Measurements from ENCODE around the gene SH3RF3.

SH3RF3 gene

DNA sequence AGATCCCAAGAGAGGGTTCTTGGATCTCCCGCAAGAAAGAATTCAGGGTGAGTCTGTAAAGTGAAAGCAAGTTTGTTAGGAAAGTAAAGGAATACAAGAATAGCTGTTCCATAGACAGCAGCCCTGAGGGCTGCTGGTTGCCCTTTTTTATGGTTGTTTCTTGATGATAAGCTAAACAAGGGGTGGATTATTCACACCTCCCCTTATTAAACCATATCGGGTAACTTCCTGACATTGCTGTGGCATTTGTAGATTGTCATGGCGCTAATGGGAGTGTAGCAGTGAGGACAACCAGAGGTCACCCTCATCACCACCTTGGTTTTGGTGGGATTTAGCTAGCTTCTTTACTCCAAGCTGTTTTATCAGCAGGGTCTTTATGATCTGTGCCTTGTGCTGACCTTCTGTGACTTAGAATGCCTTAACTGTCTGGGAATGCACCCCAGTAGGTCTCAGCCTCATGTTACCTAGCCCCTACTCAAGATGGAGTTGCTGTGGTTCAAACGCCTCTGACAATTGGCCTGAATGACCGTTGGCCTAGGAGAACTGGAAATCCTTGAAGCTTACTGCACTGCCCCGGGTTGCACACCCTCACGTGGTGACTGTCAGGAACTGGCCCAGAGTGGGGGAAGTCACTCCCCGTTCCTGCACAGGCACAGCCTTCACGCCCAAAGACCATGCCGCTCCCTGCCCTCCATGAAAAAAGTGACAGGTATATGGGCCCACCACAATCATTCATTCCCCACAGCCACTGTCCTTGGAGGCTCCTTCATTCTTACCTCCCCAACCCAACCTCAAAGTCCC is 347.8 kb downstream of the SH3RF3 start:
- DNase-seq (ENCODE audit: low read depth), result no peak

DNA sequence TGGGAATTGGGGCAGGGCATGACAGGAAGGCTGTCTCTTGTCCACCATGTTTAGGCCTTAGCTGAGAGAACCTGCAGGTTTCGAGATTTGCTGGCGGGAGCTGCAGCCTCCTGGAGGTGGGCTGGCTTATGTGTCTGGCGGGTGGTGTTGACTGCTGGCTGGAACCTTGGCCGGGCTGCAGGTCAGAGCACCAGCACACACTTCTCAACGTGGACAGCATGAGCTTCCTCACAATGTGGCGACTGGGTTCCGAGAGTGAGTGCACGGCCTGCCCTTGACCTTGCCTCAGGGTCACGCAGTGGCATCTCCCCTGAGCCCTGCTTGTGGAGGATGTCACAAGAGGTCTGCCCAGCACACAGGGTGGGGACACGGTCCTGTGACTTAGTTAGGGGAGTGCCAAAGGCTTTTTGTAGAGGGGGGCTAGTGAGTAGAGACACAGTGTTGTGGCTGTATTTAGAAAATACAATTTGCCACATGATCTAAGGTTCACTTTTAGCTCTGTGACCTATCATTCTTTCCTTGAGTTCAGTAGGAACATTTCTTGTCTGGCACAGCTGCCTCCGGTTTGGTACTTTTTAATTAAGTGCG is 350.0 kb downstream of the SH3RF3 start:
- DNase-seq (ENCODE audit: low read depth), result no peak

GRCh38 chr2:109479804-109480203 is 350.8 kb downstream of the SH3RF3 start:
- no peak for DNase-seq (ENCODE audit: low read depth)

DNA sequence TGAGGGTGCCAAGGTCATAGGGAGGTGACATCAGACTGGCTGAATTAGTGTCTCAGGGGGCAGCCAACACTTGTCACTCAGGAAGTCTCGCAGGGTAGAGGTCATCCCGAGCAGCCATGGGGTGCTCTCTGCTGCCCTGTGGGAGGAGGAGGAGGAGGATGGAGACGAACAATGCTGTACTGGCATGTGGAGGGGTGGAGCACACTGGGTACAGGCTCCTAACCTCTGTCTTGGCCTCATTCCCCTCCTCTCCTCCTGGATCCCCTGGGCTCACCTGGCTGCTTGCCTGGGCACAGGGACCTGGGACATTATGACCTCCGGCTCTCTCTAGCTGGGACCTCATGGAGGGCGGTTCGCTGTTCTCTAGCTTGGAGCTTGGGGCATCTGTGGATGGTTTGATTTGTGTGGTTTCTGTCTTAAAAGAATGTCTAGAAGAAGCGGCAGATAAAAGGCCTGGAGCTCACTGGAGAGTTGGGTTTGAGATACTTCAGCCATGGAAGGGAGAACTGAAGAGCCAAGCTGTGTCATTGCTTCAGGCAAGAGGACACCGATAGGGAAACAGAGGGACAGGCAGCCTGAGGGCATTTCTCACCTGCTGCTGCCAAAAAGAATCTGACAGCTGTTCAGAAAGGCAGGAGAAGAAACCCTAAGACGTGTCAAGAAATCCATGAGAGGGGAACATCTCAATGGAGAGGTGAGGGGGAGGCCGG is 351.6 kb downstream of the SH3RF3 start:
- no peak for DNase-seq (ENCODE audit: low read depth)

- DNase-seq (ENCODE audit: low read depth), result no peak
Observed at GRCh38 chr2:109481196-109481555, 352.2 kb downstream of the SH3RF3 start.

DNA sequence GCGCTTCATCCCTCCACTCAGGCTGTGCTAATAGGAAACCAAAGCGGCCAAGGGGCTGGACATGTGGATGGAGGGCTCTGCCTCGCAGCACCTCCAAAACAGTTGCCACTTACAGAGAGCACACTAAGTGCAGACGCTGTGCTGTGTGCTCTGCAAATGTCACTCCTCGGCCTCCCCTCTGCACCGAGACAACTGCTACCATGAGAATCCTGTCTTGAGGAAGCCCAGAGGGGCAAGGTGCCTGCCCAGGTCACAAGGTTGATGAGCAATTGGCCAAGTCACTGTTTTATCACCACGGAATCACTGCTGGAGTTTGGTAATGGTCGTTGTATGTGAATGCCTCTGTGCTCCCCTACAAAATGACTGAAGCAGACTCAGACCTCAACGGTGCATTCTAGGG is 352.6 kb downstream of the SH3RF3 start:
- DNase-seq (ENCODE audit: low read depth), result peak; percentile 33

DNA sequence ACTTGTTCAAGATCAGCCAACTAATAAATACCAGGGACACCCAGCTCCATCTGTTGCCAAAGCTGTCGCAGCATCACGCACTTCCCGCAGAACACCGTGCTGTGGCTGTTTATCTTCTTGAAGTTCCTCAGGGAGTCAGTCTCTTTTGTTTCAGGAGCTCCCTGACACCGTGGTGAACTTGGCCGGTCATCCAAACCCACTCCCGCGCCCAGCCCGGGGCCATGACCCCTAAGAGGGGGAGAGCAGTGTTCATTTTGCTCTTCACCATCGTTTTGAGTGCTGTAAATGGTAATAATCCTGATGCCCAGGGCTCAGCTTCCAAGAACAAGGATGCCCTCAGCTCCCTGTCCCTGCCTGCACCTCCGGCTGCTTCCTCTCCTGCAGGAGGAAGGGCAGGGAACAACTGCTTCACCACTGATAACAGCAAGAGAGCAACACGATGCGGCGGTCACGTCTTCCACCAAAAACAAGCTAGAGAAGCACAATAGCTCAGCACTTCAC is 353.4 kb downstream of the SH3RF3 start:
- DNase-seq (ENCODE audit: low read depth), result no peak

DNA sequence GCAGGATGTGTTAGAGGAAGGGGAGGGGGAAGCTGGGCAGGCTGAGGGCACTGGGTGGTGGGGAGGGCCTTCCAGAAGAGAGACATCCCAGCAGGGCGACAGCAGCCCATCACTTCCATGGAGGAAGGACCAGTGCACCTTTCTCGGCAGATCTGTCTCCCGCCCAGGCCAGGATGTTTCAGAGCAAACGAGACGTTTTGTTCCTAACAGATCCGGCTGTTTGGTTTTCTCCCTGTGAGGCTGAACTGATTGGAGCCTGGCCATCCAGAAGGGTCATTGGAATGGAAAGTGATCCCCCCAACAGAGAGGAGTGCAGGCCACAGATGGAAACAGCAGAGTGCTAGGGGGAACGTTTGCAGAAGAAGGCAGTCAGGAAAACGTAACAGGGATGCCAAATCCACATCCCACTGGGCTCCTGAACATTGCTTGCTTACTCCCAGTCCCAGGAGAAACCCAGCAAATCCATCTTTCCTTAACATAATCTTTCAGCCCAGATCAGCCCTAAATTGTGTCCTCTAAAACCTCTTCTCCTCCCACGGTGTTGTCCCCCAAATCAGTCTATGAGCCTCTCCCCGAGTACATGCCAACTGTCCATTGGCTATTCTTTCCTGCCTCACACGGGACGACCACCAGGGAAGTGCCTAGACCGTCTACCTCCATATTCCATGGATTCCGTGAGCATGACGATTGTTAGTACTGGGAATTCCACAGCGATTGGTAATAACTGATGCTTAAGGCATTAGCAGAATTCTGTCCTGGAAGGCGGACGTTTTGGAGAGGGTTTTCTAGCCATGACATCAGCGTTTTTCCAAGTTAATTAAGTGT is 357.9 kb downstream of the SH3RF3 start:
- peak; percentile 97 for DNase-seq (ENCODE audit: low read depth)

GRCh38 chr2:109487536-109487869 is 358.5 kb downstream of the SH3RF3 start:
- no peak for DNase-seq (ENCODE audit: low read depth)

DNA sequence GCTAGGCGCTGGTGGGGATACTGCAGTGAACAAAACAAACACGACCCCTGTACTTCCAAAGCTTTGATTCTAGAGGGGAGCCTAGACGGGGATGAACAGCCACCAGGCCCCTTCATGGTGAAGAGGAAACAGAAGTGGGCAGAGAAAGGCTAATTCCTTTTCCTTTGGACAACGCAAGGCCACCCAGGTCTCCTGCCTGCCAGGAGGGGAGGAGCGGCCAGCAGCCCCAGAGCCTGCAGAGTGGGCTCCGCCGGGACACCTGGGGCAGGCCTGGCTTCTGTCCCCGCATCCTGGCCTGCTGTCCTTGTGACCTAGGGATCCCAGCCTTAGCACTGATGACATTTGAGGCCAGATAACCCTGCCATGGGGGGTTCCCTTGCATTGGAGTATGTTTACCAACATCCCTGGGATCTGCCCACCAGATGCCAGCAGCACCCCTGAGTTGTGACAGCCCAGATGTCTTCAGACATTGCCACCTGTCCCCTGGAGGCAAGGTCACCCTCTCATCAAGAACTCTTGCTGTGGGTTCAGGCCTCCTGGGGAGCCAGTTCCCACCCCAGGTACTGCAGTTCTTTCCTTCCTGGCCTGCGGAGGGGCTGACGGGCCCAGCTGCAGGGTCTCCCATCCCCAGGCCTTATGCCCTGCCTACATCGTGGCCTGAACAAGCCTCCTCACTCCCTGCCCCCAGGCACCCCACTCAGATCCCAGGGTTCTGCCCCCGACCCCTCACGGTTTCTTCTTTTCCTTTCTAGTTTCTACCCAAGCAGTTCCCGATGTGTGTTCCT is 359.1 kb downstream of the SH3RF3 start:
- no peak for DNase-seq (ENCODE audit: low read depth)

- no peak for DNase-seq (ENCODE audit: low read depth)
Observed at GRCh38 chr2:109489296-109489695, 360.3 kb downstream of the SH3RF3 start.

- DNase-seq (ENCODE audit: low read depth), result no peak
Observed at GRCh38 chr2:109493176-109493935, 364.4 kb downstream of the SH3RF3 start.

DNA sequence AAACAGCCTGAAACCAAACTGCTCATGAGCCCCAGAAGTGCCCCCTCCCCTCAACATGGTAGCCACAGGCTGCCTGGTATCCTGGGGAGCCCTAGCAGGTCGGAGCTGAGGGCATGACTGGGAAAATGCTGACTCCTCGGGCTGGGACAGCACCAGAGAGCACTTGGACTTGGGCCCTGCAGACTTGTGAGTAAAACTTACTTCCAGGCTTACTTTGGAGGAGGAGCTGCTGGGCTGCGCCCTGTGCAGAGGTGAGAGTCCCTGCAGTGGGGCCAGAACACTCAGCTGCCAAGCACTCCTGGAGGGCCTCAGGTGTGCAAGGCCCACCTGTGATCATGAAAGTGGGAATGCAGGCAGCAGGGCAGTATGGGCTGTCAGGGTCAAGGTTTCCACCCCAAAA is 365.3 kb downstream of the SH3RF3 start:
- no peak for DNase-seq (ENCODE audit: low read depth)

DNA sequence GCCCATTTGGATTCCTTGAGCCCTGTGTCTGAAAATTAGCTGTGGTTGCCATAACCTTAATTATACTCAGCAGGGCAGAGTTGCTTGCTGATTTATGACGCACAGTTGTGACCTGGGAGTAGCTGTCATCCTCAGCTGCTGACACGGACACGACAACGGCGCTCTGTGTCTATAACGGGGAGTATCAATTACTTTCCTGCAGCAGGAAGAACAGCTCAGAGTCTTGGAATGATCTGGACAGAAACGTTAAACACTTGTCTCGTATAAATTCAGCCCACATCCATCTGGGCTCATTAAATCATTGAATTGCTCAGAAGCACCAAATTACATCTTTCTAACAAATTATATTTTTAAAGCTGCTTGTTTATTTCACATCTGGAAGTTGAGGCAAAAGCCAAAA is 368.5 kb downstream of the SH3RF3 start:
- peak; percentile 91 for DNase-seq (ENCODE audit: low read depth)

GRCh38 chr2:109497911-109498870 is 369.2 kb downstream of the SH3RF3 start:
- DNase-seq (ENCODE audit: low read depth), result no peak

DNA sequence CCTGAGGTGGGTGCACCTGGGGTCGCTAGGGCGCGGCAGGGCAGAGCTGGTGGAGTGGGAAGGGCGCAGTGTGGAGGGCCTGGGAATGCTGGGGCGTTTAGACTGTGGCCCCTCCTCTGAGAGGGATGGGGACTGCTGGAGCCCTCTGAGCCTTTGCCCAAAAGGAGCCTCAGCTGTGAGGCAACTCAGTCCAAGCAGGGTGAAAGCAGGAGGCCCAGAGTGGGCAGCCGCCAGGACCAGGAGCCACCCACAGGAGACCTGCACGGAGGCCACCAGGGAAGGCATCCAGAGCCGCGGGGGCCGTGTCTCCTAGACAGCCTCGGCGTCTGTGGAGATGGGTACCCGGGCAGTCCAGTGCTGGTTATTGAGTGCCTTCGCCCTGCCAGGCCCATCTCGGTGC is 369.9 kb downstream of the SH3RF3 start:
- no peak for DNase-seq (ENCODE audit: low read depth)

DNA sequence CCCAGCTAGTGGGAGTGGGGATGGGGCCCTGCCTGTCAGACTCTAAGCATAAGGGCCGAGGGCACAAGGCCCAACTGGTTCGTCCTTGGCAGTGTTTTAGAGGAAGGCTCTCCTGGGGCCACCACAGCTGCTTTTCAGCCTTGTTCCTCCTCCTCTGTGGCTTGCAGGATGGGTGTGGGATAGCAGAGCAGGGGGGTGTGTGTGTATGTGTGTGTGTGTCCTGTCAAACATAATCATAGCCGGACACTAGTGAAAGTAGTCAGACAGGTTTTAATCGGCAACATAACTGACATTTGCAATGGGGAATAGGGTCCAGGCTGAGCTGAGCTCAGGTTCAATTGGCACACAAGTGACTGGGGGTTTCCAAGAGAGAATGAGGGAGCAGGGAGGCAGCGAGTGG is 370.6 kb downstream of the SH3RF3 start:
- DNase-seq (ENCODE audit: low read depth), result no peak

- DNase-seq (ENCODE audit: low read depth), result no peak
Observed at GRCh38 chr2:109500910-109501309, 371.9 kb downstream of the SH3RF3 start.

DNA sequence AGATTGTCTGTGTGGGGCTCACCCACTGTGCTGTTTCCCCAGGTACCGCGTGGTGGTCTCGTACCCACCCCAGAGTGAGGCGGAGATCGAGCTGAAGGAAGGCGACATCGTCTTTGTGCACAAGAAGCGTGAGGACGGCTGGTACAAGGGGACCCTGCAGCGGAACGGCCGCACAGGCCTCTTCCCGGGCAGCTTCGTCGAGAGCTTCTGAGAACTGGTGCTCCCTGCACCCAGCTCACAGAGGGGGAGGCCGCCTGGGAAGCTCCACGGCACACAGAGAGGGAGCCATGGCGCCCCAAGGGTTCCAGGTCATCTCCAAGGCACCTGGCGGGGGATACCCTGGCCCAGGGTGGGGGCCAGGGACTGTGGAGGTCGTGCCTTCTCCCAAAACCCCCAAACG is 372.5 kb downstream of the SH3RF3 start:
- DNase-seq (ENCODE audit: low read depth), result no peak

- no peak for DNase-seq (ENCODE audit: low read depth)
Observed at GRCh38 chr2:109503191-109503590, 374.2 kb downstream of the SH3RF3 start.

Data from ELR (cell line).